Caco-2 (cell line): ENCODE measurements around the gene UBN1. TPM values are rescaled to one million over a fixed set of nuclear protein-coding genes. Genes with fewer than 3 reads are reported as not detected.

Experiments
- BruUV-seq: library from RNA; stranded (reverse); fragments of 400-500 nt; replicated peaks from 2 replicates; lab custom pipeline; 2021; lab: Mats Ljungman, UMichigan
- CTCF ChIA-PET: fragments of 300-600 bp; sonication (Branson Sonifier 250); formaldehyde crosslinking; loops from one replicate; lab custom pipeline; 2022; ENCODE audit warnings: antibody characterized with exemption; lab: Charles Lee
- POLR2A ChIA-PET: fragments of 300-600 bp; sonication (Branson Sonifier 250); formaldehyde crosslinking; loops from one replicate; lab custom pipeline; 2022; ENCODE audit warnings: antibody characterized with exemption; lab: Charles Lee
- DNase-seq, 2 experiments: peaks; one replicate each; pipeline versions ENCODE4 v3.0.0 to v3.0.0-alpha.2; 2020 to 2022
- H3K27me3 ChIP-seq: replicated peaks from 2 replicates; pipeline ENCODE4 v1.6.0; 2011; ENCODE audit warnings: low read length; ENCODE audit not compliant: control insufficient read depth, insufficient read depth
- H3K36me3 ChIP-seq: 2 replicates; pipeline ENCODE4 v1.5.1; 2011; ENCODE audit warnings: low read length; ENCODE audit not compliant: control insufficient read depth, insufficient read depth
- H3K4me1 ChIP-seq: fragments of 250-450 bp; sonication (Bioruptor Pico); 2 replicates; pipeline ENCODE4 v1.5.1; 2020; ENCODE audit warnings: mild to moderate bottlenecking
- H3K4me3 ChIP-seq: 2 replicates; pipeline ENCODE4 v1.5.1; 2011; ENCODE audit warnings: low read depth, mild to moderate bottlenecking, control low read depth, low read length
- H3K9me3 ChIP-seq: fragments of 250-450 bp; sonication (Bioruptor Pico); 2 replicates; pipeline ENCODE4 v1.5.1; 2020; ENCODE audit warnings: mild to moderate bottlenecking, moderate library complexity
- H3K27ac Mint-ChIP-seq: one replicate; pipeline ENCODE4 v1.8.0; 2022; ENCODE audit warnings: mixed read lengths; ENCODE audit not compliant: unreplicated experiment
- H3K27me3 Mint-ChIP-seq: one replicate; pipeline ENCODE4 v1.8.0; 2022; ENCODE audit warnings: mixed read lengths; ENCODE audit not compliant: insufficient read depth, unreplicated experiment
- H3K36me3 Mint-ChIP-seq: one replicate; pipeline ENCODE4 v1.8.0; 2022; ENCODE audit warnings: mild to moderate bottlenecking, mixed read lengths; ENCODE audit not compliant: insufficient read depth, unreplicated experiment
- H3K4me1 Mint-ChIP-seq: one replicate; pipeline ENCODE4 v1.8.0; 2022; ENCODE audit warnings: low read depth, mixed read lengths; ENCODE audit not compliant: unreplicated experiment
- H3K4me3 Mint-ChIP-seq: one replicate; pipeline ENCODE4 v1.8.0; 2022; ENCODE audit warnings: mild to moderate bottlenecking, moderate library complexity, mixed read lengths; ENCODE audit not compliant: unreplicated experiment
- H3K9me3 Mint-ChIP-seq: one replicate; pipeline ENCODE4 v1.8.0; 2022; ENCODE audit warnings: mixed read lengths; ENCODE audit not compliant: unreplicated experiment
- intact Hi-C: fragments of 100-400 bp; cut with micrococcal nuclease; formaldehyde crosslinking; loops from one replicate; pipeline ENCODE4 v1.10.0; 2022; ENCODE audit not compliant: unreplicated experiment
- total RNA-seq: library from RNA; stranded (reverse); gene quantifications from 2 replicates; pipeline ENCODE4 v1.2.3, GENCODE V29; 2022
- TF ChIP-seq, protein P1 (sequence below), 2 experiments: fragments of 200-600 bp in 1 of 2; IDR thresholded peaks; 1 replicate in 1 of 2; 2 replicates in 1 of 2; pipeline versions ENCODE4 v1.5.1 to v1.8.0; 2011 to 2022; ENCODE audit warnings: antibody characterized with exemption in 1 of 2, control low read depth in 1 of 2, inconsistent platforms in 1 of 2, low read depth in 1 of 2, low read length in 1 of 2, mild to moderate bottlenecking in 1 of 2, moderate library complexity in 1 of 2; ENCODE audit not compliant: insufficient read depth in 1 of 2, severe bottlenecking in 1 of 2, unreplicated experiment in 1 of 2

UBN1 gene
- total RNA-seq, 1 experiment from 2014 or later = 31.5 TPM

- peaks cover 67% of the 10 kb centered on the region for H3K36me3 Mint-ChIP-seq
- ChIA-PET POLR2A (no interaction called here), CTCF (no interaction called here)
- intact Hi-C loops = no loop called here
- no peaks in the 10 kb centered on the region for H3K9me3 Mint-ChIP-seq
- DNase-seq = no peak
- no peak overlapping the region for H3K27ac Mint-ChIP-seq
- no peak overlapping the region for H3K4me3 ChIP-seq
- no TSS peak for BruUV-seq
- no peak overlapping the region for H3K4me3 Mint-ChIP-seq
- no peaks in the 10 kb centered on the region for H3K4me1 ChIP-seq
- TF ChIP-seq, protein P1, sequence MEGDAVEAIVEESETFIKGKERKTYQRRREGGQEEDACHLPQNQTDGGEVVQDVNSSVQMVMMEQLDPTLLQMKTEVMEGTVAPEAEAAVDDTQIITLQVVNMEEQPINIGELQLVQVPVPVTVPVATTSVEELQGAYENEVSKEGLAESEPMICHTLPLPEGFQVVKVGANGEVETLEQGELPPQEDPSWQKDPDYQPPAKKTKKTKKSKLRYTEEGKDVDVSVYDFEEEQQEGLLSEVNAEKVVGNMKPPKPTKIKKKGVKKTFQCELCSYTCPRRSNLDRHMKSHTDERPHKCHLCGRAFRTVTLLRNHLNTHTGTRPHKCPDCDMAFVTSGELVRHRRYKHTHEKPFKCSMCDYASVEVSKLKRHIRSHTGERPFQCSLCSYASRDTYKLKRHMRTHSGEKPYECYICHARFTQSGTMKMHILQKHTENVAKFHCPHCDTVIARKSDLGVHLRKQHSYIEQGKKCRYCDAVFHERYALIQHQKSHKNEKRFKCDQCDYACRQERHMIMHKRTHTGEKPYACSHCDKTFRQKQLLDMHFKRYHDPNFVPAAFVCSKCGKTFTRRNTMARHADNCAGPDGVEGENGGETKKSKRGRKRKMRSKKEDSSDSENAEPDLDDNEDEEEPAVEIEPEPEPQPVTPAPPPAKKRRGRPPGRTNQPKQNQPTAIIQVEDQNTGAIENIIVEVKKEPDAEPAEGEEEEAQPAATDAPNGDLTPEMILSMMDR (IDR thresholded peaks at IDR 0.05; ENCODE audit: insufficient read depth in 1 of 2, low read depth in 1 of 2, low read length in 1 of 2, severe bottlenecking in 1 of 2, unreplicated experiment in 1 of 2) = no peak
- H3K27me3 ChIP-seq = no peaks in the 10 kb centered on the region
- H3K4me1 Mint-ChIP-seq = no peaks in the 10 kb centered on the region
- peaks cover 1% of the 10 kb centered on the region; the same call in 1 of the 2 replicates for H3K36me3 ChIP-seq
- no peaks in the 10 kb centered on the region for H3K9me3 ChIP-seq
- H3K27me3 Mint-ChIP-seq = no peaks in the 10 kb centered on the region
Observed at GRCh38 chr16:4859190-4859899, 12.1 kb downstream of the UBN1 start.

GRCh38 chr16:4859900-4860255 lies 12.6 kb downstream of the UBN1 start:
- Mint-ChIP-seq H3K27me3 (no peaks in the 10 kb centered on the region), H3K4me3 (no peak overlapping the region), H3K27ac (no peak overlapping the region), H3K36me3 (peaks cover 61% of the 10 kb centered on the region), H3K9me3 (no peaks in the 10 kb centered on the region), H3K4me1 (no peaks in the 10 kb centered on the region)
- peaks cover 1% of the 10 kb centered on the region; the same call in 1 of the 2 replicates for H3K36me3 ChIP-seq
- TF ChIP-seq, protein P1 (IDR thresholded peaks at IDR 0.05; ENCODE audit: insufficient read depth in 1 of 2, low read depth in 1 of 2, low read length in 1 of 2, severe bottlenecking in 1 of 2, unreplicated experiment in 1 of 2) = no peak
- no peaks in the 10 kb centered on the region for H3K9me3 ChIP-seq
- BruUV-seq = no TSS peak
- ChIA-PET CTCF (interaction anchor here (2.1 kb wide), 1 partner anchor 76 kb away, joined by 4 read pairs; no protein-coding TSS in a partner anchor), POLR2A (no interaction called here)
- no peaks in the 10 kb centered on the region for H3K27me3 ChIP-seq
- no peak for DNase-seq
- intact Hi-C loops = no loop called here
- H3K4me3 ChIP-seq = no peak overlapping the region
- no peaks in the 10 kb centered on the region for H3K4me1 ChIP-seq

- H3K4me1 ChIP-seq = no peaks in the 10 kb centered on the region
- TF ChIP-seq, protein P1 (IDR thresholded peaks at IDR 0.05; ENCODE audit: insufficient read depth in 1 of 2, low read depth in 1 of 2, low read length in 1 of 2, severe bottlenecking in 1 of 2, unreplicated experiment in 1 of 2) = no peak
- H3K27me3 ChIP-seq = no peaks in the 10 kb centered on the region
- no TSS peak for BruUV-seq
- Mint-ChIP-seq H3K4me3 (no peak overlapping the region), H3K27ac (no peak overlapping the region), H3K4me1 (no peaks in the 10 kb centered on the region), H3K9me3 (no peaks in the 10 kb centered on the region), H3K36me3 (peaks cover 57% of the 10 kb centered on the region), H3K27me3 (no peaks in the 10 kb centered on the region)
- H3K36me3 ChIP-seq = peaks cover 1% of the 10 kb centered on the region; the same call in 1 of the 2 replicates
- no peak for DNase-seq
- no peaks in the 10 kb centered on the region for H3K9me3 ChIP-seq
- H3K4me3 ChIP-seq = no peak overlapping the region
- intact Hi-C loops = no loop called here
- ChIA-PET CTCF (interaction anchor here (2.1 kb wide), 1 partner anchor 75 kb away, joined by 4 read pairs; no protein-coding TSS in a partner anchor), POLR2A (no interaction called here)
Observed at GRCh38 chr16:4860727-4861342, 13.6 kb downstream of the UBN1 start.
